ENCODE results near the gene EBF4.
"Not testable (repeated sequence)": the region's sequence is repeated elsewhere in the genome, so short reads cannot be mapped to it uniquely, and the experiment has no call there.

EBF4 gene

DNA sequence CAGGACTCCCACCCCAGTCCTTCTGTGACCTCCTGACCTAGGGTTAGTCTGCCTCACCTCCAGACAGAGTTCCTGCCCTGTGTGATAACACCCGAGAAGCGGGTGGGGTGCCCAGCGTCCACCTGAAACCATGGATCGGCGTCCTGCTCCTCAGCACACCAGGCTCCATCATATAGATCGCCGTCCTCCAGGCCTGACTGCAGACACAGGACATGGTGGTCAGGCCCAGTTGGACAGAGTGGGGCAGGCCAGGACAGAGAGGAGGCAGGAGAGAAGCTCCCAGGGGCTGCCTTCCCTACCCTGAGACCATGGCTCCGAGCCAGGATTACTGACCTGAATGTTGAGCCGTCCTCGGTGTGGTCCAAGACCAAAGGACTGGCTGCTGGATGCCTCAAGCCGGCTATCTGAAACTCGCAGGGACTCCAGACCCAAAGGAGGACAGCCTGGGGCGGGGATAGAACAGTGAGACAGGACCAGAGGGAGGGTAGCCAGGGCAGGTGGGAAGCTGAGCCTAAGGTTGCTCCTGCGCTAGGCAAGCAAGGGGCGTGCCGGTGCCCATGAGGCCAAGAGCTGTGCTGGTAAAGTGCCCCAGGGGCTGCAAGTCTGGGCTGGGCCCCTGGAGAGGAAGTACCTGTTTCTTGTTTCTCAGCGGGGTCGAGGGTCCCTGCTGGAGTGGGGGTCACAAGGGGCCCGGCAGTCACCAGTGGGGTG lies 105.7 kb downstream of the EBF4 start:
- DNase-seq = no peak

DNA sequence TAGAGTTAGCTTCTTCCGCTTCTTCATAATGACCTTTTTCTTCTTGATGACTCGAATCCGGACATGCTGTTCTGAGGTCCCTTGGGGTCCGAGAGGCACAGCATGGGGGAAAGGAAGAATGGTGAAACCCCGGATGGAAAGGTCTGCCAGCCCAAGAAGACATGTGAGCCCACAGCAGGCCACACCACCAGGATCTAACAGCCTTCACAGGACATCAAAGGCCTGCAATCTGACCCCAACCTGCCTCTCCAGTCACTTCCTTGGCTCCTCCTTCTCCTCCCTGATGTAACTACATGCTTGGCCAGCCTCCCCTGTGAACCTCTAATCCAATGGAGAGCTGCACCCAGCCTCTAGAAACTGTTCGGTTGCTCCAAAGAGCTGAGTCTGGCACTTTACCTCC lies 106.2 kb downstream of the EBF4 start:
- DNase-seq = no peak

GRCh38 chr20:2799271-2799670 lies 106.7 kb downstream of the EBF4 start:
- no peak for DNase-seq

- DNase-seq = no peak
These were observed 107.3 kb downstream of the EBF4 start for GRCh38 chr20:2799688-2800520.

DNA sequence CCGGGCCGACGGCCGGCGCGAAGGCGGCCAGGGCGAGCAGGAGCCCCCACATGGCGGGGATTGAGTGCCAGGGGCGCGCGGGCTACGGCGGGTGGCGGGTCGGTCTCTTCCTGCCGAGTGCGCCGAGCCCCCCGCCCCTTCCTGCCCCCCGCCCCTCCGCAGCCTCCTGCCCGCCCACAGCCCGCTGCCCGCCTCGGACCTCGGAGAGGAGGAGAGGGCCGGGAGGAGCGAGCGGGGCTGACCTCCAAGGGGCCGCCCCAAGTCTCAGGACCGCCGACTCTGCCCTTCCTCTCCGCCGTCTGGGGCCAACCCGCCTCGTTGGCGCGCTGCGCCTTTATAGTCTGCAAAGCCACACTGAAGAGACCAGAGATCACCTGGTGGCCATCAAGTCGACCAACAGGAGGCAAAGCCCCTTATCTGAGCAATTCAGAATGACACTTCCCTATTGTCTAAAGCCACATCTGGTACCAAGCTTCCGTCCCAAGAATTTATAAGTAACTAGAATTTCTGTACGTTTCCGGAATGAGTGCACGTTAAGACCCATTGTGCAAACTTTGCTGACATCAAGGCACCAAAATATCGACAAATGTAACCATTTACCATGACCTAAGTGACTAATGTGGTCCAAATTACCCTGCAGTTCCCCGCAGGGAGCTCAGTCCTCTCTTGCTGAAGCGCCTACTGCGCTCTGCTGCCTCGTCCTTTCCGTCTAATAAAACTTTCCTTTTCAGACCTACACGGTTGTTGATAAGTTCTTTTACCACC lies 108.1 kb downstream of the EBF4 start, which contains the start of gene CPXM1:
CPXM1 (minus strand) TSS at position 107 of the 765 bp plus-strand sequence; CDS start at position 52, 55 bp downstream.
- DNase-seq = no peak

DNA sequence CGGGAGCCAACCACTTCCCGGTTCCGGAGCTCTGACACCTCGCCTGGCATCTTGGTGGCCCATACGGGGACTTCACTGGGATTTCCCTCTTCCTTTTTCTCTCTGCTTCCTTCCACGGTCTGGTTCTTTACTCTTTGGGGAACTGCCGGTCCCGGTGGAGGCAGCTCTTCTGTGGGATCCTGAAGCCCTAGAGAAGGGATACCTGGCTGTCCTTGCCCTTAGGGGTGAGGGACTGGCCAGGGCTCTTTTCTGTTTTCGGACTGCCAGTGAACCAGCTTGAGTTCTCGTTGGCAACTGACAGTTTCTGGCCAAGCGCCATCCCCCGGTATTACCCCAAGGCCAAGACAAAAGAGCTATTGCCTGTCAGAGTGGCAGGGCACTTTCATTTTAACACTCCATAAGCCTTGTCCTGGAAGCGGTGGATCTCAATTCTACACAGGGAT lies 108.7 kb downstream of the EBF4 start:
- DNase-seq = no peak

- no peak for DNase-seq
These were observed 111.7 kb downstream of the EBF4 start for GRCh38 chr20:2804041-2804828.

DNA sequence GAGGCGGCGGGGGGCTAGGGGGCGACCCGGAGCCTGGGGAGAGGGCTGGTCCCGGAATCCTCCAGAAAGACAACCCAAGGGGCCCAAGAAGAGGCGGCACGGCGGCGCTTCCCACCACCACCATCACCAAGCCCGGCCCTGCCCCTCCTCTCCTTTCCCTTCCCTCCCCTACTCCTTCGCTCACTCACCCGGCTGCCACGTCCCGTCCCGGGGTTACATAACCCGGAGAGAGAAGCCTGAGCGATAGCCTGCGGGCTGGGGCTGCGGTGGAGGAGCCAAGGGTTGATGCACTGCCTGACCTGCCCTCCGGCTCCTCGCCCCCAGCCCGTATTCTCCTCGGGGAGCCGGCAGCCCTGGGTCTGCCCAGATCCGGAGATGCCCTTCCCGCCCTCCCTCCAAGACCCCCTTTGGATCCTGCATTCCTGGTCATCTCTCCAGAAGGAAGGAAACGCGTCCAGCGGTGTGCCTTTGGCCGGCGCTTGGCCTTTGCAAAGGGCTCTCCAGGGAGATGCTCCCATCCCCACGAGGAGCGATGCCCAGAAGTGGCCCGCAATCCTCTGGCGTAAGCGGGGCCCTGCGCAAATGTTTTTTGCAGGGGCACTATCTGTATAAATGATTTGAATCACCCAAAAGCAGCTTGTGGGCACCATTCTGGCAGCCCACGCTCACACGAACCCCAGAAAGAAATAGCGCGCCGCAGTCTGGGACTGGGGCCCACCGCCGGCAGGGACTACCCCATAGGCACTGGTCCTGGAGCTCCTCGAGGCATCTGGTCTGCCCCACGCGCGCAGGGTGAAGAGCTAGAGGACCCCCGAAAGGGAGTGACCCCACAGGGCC lies 112.5 kb downstream of the EBF4 start:
- no peak for DNase-seq

GRCh38 chr20:2805689-2806350 lies 113.2 kb downstream of the EBF4 start:
- DNase-seq = no peak

- no peak for DNase-seq
These were observed 113.7 kb downstream of the EBF4 start for GRCh38 chr20:2806351-2806701.

DNA sequence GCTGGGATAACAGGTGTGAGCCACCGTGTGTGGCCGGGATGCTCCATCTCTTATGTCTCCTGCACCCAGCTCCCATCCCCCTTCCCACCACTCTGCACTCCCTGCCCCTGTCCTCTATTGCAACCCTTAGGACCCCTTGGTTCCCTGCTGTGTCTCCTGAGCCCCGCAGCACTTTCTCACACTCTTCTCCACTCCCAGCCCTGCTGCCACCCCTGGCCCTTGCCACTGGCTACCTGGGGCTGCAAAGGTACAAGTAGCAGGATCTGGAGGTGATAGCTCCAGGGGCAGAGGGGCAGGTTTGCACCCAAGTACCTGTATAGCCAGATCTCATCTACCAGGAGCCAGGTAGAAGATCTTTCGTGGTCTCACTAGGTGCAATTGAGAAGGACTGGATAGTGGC lies 114.4 kb downstream of the EBF4 start:
- DNase-seq = no peak

GRCh38 chr20:2807929-2808328 lies 115.3 kb downstream of the EBF4 start:
- DNase-seq = not testable (repeated sequence)

DNA sequence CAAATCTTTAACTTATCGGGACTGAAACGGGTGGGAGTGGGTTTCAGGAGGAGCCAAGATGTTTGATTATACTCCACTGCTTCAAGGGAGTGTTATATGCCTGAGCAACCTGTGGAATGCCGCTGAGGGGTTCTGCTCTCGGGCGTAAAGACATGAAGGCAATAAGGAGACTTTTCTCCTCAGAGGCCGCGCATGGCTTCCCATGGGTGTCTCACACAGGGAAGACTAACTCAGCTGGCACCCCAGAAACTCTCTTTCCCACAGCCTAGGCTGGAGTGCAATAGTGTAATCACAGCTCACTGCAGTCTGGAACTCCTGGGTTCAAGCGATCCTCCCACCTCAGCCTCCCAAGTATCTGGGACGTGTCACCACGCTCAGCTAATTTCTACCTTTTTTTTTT lies 117.1 kb downstream of the EBF4 start:
- DNase-seq = no peak

Data from activated gamma-delta T cell (primary cell).